Astrocyte (in vitro differentiated cells and primary cell): ENCODE data around the gene DEDD2. TPM values are rescaled to one million over a fixed set of nuclear protein-coding genes. Genes with fewer than 3 reads are reported as not detected.

Source experiments
- DNase-seq: peaks from one replicate; pipeline ENCODE4 v3.0.0-alpha.2; 2010; ENCODE audit warnings: low read depth
- FAIRE-seq: peaks from 2 replicates; lab custom pipeline; 2011; peaks lifted over from hg19 to GRCh38; lab: Jason Lieb, UNC
- H2AFZ ChIP-seq: 2 replicates; pipeline ENCODE4 v1.6.0; 2012; ENCODE audit warnings: low read depth, low read length, inconsistent platforms
- H3K27ac ChIP-seq: 2 replicates; pipeline ENCODE4 v1.5.1; 2011; ENCODE audit warnings: low read depth, low read length, inconsistent platforms
- H3K27me3 ChIP-seq: 2 replicates; pipeline ENCODE4 v1.6.0; 2011; ENCODE audit warnings: low read length, inconsistent platforms; ENCODE audit not compliant: insufficient read depth
- H3K36me3 ChIP-seq: 2 replicates; pipeline ENCODE4 v1.5.1; 2011; ENCODE audit warnings: low read length, inconsistent platforms; ENCODE audit not compliant: insufficient read depth
- H3K4me1 ChIP-seq: 2 replicates; pipeline ENCODE4 v1.5.1; 2011; ENCODE audit warnings: low read length, inconsistent platforms; ENCODE audit not compliant: insufficient read depth
- H3K4me2 ChIP-seq: 2 replicates; pipeline ENCODE4 v1.6.0; 2012; ENCODE audit warnings: low read length, inconsistent platforms
- H3K4me3 ChIP-seq: 2 replicates; pipeline ENCODE4 v1.5.1; 2011; ENCODE audit warnings: low read depth, mild to moderate bottlenecking, low read length, inconsistent platforms; ENCODE audit not compliant: insufficient read depth
- H3K79me2 ChIP-seq: 2 replicates; pipeline ENCODE4 v1.6.0; 2012; ENCODE audit warnings: mild to moderate bottlenecking, low read length, inconsistent platforms; ENCODE audit not compliant: insufficient read depth
- H3K9ac ChIP-seq: 2 replicates; pipeline ENCODE4 v1.6.0; 2012; ENCODE audit warnings: mild to moderate bottlenecking, low read length, inconsistent platforms
- H3K9me3 ChIP-seq: 2 replicates; pipeline ENCODE4 v1.5.1; 2012; ENCODE audit warnings: low read depth, mild to moderate bottlenecking, low read length, inconsistent platforms; ENCODE audit not compliant: insufficient read depth
- H4K20me1 ChIP-seq: 2 replicates; pipeline ENCODE4 v1.6.0; 2012; ENCODE audit warnings: low read length, inconsistent platforms; ENCODE audit not compliant: insufficient read depth
- H3K27ac Mint-ChIP-seq: one replicate; pipeline ENCODE4 v1.8.0; 2021; ENCODE audit warnings: mild to moderate bottlenecking, mixed read lengths; ENCODE audit not compliant: unreplicated experiment
- H3K27me3 Mint-ChIP-seq: one replicate; pipeline ENCODE4 v1.8.0; 2021; ENCODE audit warnings: low read depth, mixed read lengths; ENCODE audit not compliant: unreplicated experiment
- H3K36me3 Mint-ChIP-seq: one replicate; pipeline ENCODE4 v1.8.0; 2021; ENCODE audit warnings: low read depth, mixed read lengths; ENCODE audit not compliant: unreplicated experiment
- H3K4me1 Mint-ChIP-seq: one replicate; pipeline ENCODE4 v1.8.0; 2021; ENCODE audit warnings: low read depth, mixed read lengths; ENCODE audit not compliant: unreplicated experiment
- H3K4me3 Mint-ChIP-seq: one replicate; pipeline ENCODE4 v1.8.0; 2021; ENCODE audit warnings: mild to moderate bottlenecking, moderate library complexity, mixed read lengths; ENCODE audit not compliant: unreplicated experiment
- H3K9me3 Mint-ChIP-seq: one replicate; pipeline ENCODE4 v1.8.0; 2021; ENCODE audit warnings: mild to moderate bottlenecking, mixed read lengths; ENCODE audit not compliant: unreplicated experiment
- EZH2 ChIP-seq: IDR thresholded peaks from 2 replicates; pipeline ENCODE4 v1.6.1; 2012; ENCODE audit warnings: mild to moderate bottlenecking, low read length, inconsistent platforms; ENCODE audit not compliant: insufficient read depth
- total RNA-seq: library from RNA; stranded (reverse); gene quantifications from 2 replicates; pipeline ENCODE4 v1.2.1, GENCODE V29; 2021
- TF ChIP-seq, protein P1 (sequence below): IDR thresholded peaks from 2 replicates; pipeline ENCODE4 v1.5.1; 2011; ENCODE audit warnings: low read depth, mild to moderate bottlenecking, inconsistent platforms, low read length, moderate library complexity; ENCODE audit not compliant: insufficient read depth

DEDD2 gene
- total RNA-seq, 1 donor from 2014 or later = 26.1 TPM

DNA sequence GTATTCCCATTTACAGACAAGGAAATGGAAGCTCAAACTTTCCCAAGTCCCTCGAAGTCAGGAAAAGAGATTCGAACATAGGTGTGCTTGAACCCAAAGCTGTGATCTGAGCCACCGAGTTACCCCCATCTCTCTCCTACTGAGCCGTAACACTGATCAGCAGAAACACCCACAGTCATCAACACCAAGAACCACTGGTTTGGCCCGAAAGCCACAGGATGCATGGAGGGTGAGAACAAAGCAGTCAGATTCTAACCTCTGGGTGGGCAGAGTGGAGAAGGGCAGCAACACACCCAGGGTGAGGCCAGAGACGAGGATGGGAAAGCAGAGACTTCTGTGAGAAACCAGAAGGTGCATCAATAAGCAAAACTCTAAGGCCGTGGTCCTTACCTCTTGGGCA lies 57.5 kb downstream of the DEDD2 start:
- Mint-ChIP-seq H3K9me3 (peaks cover 1% of the 10 kb centered on the region), H3K4me1 (no peaks in the 10 kb centered on the region)
- no peak overlapping the region for H3K9ac ChIP-seq

DNA sequence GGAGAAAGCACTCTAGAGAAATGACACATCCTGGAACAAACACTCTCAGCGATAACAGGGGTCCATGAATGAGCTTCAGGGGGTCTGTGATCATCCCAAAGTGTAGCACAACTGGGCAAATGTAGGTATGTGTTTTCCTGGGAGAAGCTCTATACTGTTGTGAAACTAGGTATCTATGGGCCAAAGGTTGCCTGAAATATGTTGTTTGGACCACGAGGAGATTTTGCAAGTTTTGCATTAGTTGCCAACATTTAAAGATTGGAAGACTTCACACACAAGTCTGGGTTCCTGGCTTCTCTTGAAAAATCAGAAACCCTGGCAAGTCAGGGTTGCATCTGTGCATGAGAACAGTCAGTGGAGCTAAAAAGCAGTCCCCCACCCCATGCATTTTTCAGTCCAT lies 58.6 kb downstream of the DEDD2 start:
- peaks cover 83% of the 10 kb centered on the region for H3K27me3 Mint-ChIP-seq
- Histone ChIP-seq H3K4me2 (no peak overlapping the region), H4K20me1 (peaks cover 8% of the 10 kb centered on the region), H2AFZ (no peak overlapping the region), H3K36me3 (no peaks in the 10 kb centered on the region), H3K27ac (no peak overlapping the region), H3K9ac (no peak overlapping the region), H3K79me2 (no peaks in the 10 kb centered on the region), H3K27me3 (peaks cover 49% of the 10 kb centered on the region), H3K9me3 (no peaks in the 10 kb centered on the region), H3K4me1 (no peaks in the 10 kb centered on the region), H3K4me3 (no peak overlapping the region)
- DNase-seq = no peak
- H3K4me3 Mint-ChIP-seq = no peak overlapping the region
- H3K36me3 Mint-ChIP-seq = peaks cover 4% of the 10 kb centered on the region
- no peak overlapping the region for H3K27ac Mint-ChIP-seq
- H3K4me1 Mint-ChIP-seq = no peaks in the 10 kb centered on the region
- TF ChIP-seq, protein P1, sequence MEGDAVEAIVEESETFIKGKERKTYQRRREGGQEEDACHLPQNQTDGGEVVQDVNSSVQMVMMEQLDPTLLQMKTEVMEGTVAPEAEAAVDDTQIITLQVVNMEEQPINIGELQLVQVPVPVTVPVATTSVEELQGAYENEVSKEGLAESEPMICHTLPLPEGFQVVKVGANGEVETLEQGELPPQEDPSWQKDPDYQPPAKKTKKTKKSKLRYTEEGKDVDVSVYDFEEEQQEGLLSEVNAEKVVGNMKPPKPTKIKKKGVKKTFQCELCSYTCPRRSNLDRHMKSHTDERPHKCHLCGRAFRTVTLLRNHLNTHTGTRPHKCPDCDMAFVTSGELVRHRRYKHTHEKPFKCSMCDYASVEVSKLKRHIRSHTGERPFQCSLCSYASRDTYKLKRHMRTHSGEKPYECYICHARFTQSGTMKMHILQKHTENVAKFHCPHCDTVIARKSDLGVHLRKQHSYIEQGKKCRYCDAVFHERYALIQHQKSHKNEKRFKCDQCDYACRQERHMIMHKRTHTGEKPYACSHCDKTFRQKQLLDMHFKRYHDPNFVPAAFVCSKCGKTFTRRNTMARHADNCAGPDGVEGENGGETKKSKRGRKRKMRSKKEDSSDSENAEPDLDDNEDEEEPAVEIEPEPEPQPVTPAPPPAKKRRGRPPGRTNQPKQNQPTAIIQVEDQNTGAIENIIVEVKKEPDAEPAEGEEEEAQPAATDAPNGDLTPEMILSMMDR = no peak
- FAIRE-seq = no peak
- peaks cover 1% of the 10 kb centered on the region for H3K9me3 Mint-ChIP-seq

More for the DNA sequence above, 57.5 kb downstream of the DEDD2 start:
- no peaks in the 10 kb centered on the region for H3K9me3 ChIP-seq
- H4K20me1 ChIP-seq = peaks cover 3% of the 10 kb centered on the region
- peaks cover 4% of the 10 kb centered on the region for H3K36me3 Mint-ChIP-seq
- FAIRE-seq = no peak
- no peak overlapping the region for H3K27ac Mint-ChIP-seq
- no peaks in the 10 kb centered on the region for H3K79me2 ChIP-seq
- no peak overlapping the region for H3K4me3 ChIP-seq
- no peaks in the 10 kb centered on the region for H3K4me1 ChIP-seq
- TF ChIP-seq EZH2 = no peak
- TF ChIP-seq, protein P1 = no peak
- peaks cover 41% of the 10 kb centered on the region for H3K27me3 ChIP-seq
- no peaks in the 10 kb centered on the region for H3K36me3 ChIP-seq
- peaks cover 76% of the 10 kb centered on the region for H3K27me3 Mint-ChIP-seq
- no peak overlapping the region for H3K4me3 Mint-ChIP-seq
- H3K4me2 ChIP-seq = no peak overlapping the region
- DNase-seq = no peak
- no peak overlapping the region for H2AFZ ChIP-seq
- no peak overlapping the region for H3K27ac ChIP-seq

DNA sequence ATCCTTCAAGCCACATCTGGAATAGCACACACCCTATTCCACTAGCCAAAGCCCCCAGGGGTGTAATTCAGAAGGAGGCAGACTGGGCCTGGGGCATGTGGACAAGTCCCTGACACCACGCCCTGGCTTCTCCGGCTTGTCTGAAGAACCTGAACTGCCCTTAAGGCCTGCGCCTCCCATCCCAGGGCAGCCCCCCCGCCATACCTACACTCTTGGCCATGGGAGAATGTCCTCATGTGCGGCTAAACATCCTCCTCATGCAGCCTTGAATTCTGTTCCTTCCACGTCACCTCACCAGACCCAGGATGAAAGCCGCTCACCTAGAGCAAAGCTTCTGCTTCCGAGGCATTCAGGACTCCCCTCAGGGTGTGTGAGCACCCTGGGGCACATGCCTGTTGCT lies 60.9 kb downstream of the DEDD2 start:
- Histone ChIP-seq H3K36me3 (no peaks in the 10 kb centered on the region), H3K4me1 (no peaks in the 10 kb centered on the region), H3K4me3 (no peak overlapping the region), H3K79me2 (no peaks in the 10 kb centered on the region), H3K9me3 (no peaks in the 10 kb centered on the region), H2AFZ (no peak overlapping the region), H3K27ac (no peak overlapping the region), H3K4me2 (no peak overlapping the region), H3K27me3 (peaks cover 48% of the 10 kb centered on the region), H4K20me1 (peaks cover 5% of the 10 kb centered on the region), H3K9ac (no peak overlapping the region)
- Mint-ChIP-seq H3K9me3 (peaks cover 1% of the 10 kb centered on the region), H3K4me1 (no peaks in the 10 kb centered on the region), H3K4me3 (no peak overlapping the region), H3K27ac (no peak overlapping the region), H3K27me3 (peaks cover 86% of the 10 kb centered on the region), H3K36me3 (peaks cover 6% of the 10 kb centered on the region)
- TF ChIP-seq EZH2 = no peak
- TF ChIP-seq, protein P1 = no peak
- no peak for DNase-seq
- no peak for FAIRE-seq
